NCI-H2171 (cell line): ENCODE data around the gene ZNF337.

Experiments used
- DNase-seq: peaks from one replicate; lab custom pipeline; 2025; lab: John Stamatoyannopoulos, UW

Gene ZNF337

DNA sequence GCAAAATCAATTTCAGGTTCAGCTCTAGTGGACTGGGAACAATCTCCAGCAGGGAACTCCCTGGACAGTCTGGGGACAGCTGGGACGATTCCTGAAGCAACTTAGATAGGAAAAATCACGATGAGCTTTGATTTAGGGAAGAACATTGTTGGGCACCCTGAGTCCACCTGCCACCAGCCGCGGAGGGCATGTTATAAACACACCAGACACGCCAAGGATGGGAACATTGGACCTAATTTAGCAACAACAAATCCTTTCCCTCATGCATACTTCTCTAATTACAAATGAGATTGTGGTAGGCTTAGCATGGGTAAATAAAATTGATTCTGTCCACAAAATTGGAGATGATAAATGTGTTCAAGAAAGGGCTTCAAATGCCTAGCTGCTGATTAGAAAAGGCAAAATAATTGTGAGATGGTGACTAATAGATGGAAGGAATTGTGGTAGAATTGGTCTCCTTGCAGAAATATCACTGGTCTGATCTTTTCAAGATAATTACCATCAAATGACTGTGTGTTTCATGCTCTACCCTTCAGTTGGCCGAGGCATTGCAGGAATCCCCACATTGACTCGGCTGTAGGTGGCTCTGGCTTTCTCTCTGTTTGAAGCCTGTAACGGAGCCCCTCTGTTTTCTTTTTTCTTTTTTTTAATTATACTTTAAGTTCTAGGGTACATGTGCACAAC lies 66.7 kb downstream of the ZNF337 start:
- DNase-seq = no peak

DNA sequence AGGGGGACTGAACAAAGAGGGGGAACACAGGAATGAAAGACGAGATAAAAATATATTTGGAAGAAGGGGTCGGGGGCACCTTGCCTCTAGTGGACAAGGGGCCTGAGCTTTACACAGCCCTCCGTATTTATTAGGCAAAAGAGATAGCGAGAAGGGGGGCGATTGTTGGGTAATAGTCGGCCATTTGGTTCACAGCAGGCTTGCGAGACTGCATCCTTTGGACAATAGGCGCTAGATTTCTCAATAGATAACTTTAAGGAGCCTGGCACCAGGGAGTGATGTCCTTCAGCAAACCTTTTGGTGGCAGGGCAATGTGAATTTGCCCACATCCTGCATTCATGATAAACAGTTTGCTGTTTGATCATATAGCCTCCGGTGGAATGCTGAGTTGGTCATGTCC lies 69.9 kb downstream of the ZNF337 start:
- no peak for DNase-seq

DNA sequence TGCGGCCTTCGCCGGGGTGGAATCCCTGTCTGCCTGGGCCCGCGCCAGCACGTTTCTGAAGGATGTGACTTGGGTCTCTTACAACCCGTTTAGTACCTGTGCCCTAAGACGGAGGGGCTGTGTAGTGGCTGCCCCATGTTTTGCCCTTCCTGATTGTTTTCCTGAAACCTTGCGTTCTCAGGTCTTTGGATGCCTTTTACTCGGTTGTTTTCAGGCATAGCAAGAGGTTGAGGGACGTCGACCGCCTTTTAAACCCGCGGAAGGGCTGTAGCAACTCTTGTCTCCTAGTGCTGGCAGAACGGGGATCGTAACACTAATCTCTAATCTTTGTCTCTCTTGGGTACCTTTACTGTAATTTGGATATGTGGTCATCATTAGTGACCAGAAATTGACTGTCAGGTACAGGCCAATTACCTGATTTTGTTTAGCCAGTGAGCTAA lies 72.1 kb downstream of the ZNF337 start:
- DNase-seq = no peak
